HepG2 (cell line): ENCODE data around the gene NCOA6. TPM values are rescaled to one million over a fixed set of nuclear protein-coding genes. Genes with fewer than 3 reads are reported as not detected.

Source experiments
- ATAC-seq: fragments of 200-7000 bp; cut with Tn5 transposase; 3 replicates; pipeline ENCODE4 v1.9.1; 2020; ENCODE audit warnings: mild to moderate bottlenecking, moderate library complexity
- BruUV-seq: library from RNA; stranded (reverse); fragments of 400-500 nt; replicated peaks from 2 replicates; lab custom pipeline; 2021; lab: Mats Ljungman, UMichigan
- CTCF ChIA-PET: fragments of 300-600 bp; formaldehyde crosslinking; extraction: SDS; loops from one replicate; lab custom pipeline; 2021; ENCODE audit warnings: low total read pairs, inconsistent platforms, low intra/inter-chr PET ratio; lab: Yijun Ruan, JAX
- POLR2A ChIA-PET: fragments of 350-600 bp; sonication (Branson Sonifier 250); formaldehyde crosslinking; loops from one replicate; lab custom pipeline; 2020; ENCODE audit warnings: antibody characterized with exemption, inconsistent platforms; lab: Yijun Ruan, JAX
- DNase-seq: peaks from one replicate; pipeline ENCODE4 v3.0.0-alpha.2; 2015; ENCODE audit warnings: low spot score
- FAIRE-seq: peaks from 3 replicates; lab custom pipeline; 2011; peaks lifted over from hg19 to GRCh38; lab: Jason Lieb, UNC
- H2AFZ ChIP-seq: one replicate; pipeline ENCODE4 v1.6.1; 2011; ENCODE audit warnings: low read length, inconsistent platforms
- H3K27ac ChIP-seq: fragments of 300-600 bp; 3 replicates; pipeline ENCODE4 v1.8.0; 2011; ENCODE audit warnings: mixed run types, mild to moderate bottlenecking, mixed read lengths, low read length, inconsistent platforms; ENCODE audit not compliant: insufficient read depth; ENCODE audit errors: extremely low read length
- H3K27me3 ChIP-seq, 2 experiments: fragments of 200-600 bp in 1 of 2; 2 replicates in 1 of 2; 3 replicates in 1 of 2; pipeline versions ENCODE4 v1.6.0 to v1.8.0; 2011; ENCODE audit warnings: low read length in 2 of 2, mild to moderate bottlenecking in 2 of 2, moderate library complexity in 2 of 2, inconsistent platforms in 1 of 2; ENCODE audit not compliant: insufficient read depth in 2 of 2, control insufficient read depth in 1 of 2
- H3K36me3 ChIP-seq, 2 experiments: fragments of 200-600 bp in 1 of 2; replicated peaks in 1 of 2; 2 replicates in 1 of 2; 3 replicates in 1 of 2; pipeline versions ENCODE4 v1.5.1 to v1.8.0; 2011; ENCODE audit warnings: low read length in 2 of 2, inconsistent platforms in 1 of 2; ENCODE audit not compliant: insufficient read depth in 2 of 2, control insufficient read depth in 1 of 2
- H3K4me1 ChIP-seq: 2 replicates; pipeline ENCODE4 v1.5.1; 2012; ENCODE audit warnings: low read length, inconsistent platforms; ENCODE audit not compliant: insufficient read depth
- H3K4me2 ChIP-seq: 2 replicates; pipeline ENCODE4 v1.6.0; 2011; ENCODE audit warnings: low read depth, low read length, inconsistent platforms
- H3K4me3 ChIP-seq, 3 experiments: fragments of 200-600 bp in 1 of 3; sonication (generic), shearing (Covaris generic) in 1 of 3; replicated peaks in 1 of 3; 2 replicates each; pipeline ENCODE4 v1.5.1; 2011 to 2016; ENCODE audit warnings: low read length in 3 of 3, inconsistent platforms in 2 of 3, low read depth in 2 of 3, mild to moderate bottlenecking in 2 of 3, control low read depth in 1 of 3, mixed read lengths in 1 of 3; ENCODE audit not compliant: insufficient read depth in 1 of 3
- H3K79me2 ChIP-seq: one replicate; pipeline ENCODE4 v1.6.1; 2011; ENCODE audit warnings: low read length, inconsistent platforms; ENCODE audit not compliant: insufficient read depth
- H3K9ac ChIP-seq: 2 replicates; pipeline ENCODE4 v1.6.0; 2011; ENCODE audit warnings: mild to moderate bottlenecking, low read depth, low read length, inconsistent platforms; ENCODE audit not compliant: insufficient read depth
- H3K9me3 ChIP-seq: 2 replicates; pipeline ENCODE4 v1.5.1; 2012; ENCODE audit warnings: mild to moderate bottlenecking, low read length
- H4K20me1 ChIP-seq: 2 replicates; pipeline ENCODE4 v1.6.0; 2011; ENCODE audit warnings: inconsistent platforms, mild to moderate bottlenecking, low read length, moderate library complexity; ENCODE audit not compliant: insufficient read depth
- CBX2 ChIP-seq, 2 experiments: fragments of 200-600 bp in 1 of 2; sonication (generic); formaldehyde crosslinking in 1 of 2; IDR thresholded peaks; 2 replicates each; pipeline versions ENCODE4 v1.7.0 to v1.8.1; 2018 to 2022; ENCODE audit warnings: low read depth in 2 of 2, low read length in 1 of 2, mild to moderate bottlenecking in 1 of 2, missing genetic modification reagents in 1 of 2
- DMTF1 ChIP-seq: sonication (generic); formaldehyde crosslinking; IDR thresholded peaks from 2 replicates; pipeline ENCODE4 v1.4.0; 2020; ENCODE audit warnings: mild to moderate bottlenecking, missing genetic modification reagents
- HDAC1 ChIP-seq: sonication (generic); formaldehyde crosslinking; IDR thresholded peaks from 2 replicates; pipeline ENCODE4 v1.5.1; 2020; ENCODE audit warnings: mild to moderate bottlenecking, missing genetic modification reagents
- HNF1B ChIP-seq: sonication (generic); formaldehyde crosslinking; IDR thresholded peaks from 2 replicates; pipeline ENCODE4 v1.5.1; 2020; ENCODE audit warnings: mild to moderate bottlenecking, moderate library complexity, missing genetic modification reagents
- JUN ChIP-seq: sonication (generic); formaldehyde crosslinking; IDR thresholded peaks from 2 replicates; pipeline ENCODE4 v1.4.0; 2020; ENCODE audit warnings: mild to moderate bottlenecking, missing genetic modification reagents
- MXD1 ChIP-seq: sonication (generic); formaldehyde crosslinking; IDR thresholded peaks from 2 replicates; pipeline ENCODE4 v1.4.0; 2020; ENCODE audit warnings: mild to moderate bottlenecking, missing genetic modification reagents
- MXI1 ChIP-seq: IDR thresholded peaks from 3 replicates; pipeline ENCODE4 v1.6.1; 2012; ENCODE audit warnings: low read depth, low read length, inconsistent platforms, borderline replicate concordance
- PBX3 ChIP-seq: sonication (generic); formaldehyde crosslinking; IDR thresholded peaks from 2 replicates; pipeline ENCODE4 v1.8.1; 2023; ENCODE audit warnings: missing genetic modification reagents, inconsistent platforms, borderline replicate concordance
- SMARCC2 ChIP-seq: fragments of 450-650 bp; IDR thresholded peaks from 2 replicates; pipeline ENCODE4 v1.6.1; 2017; ENCODE audit warnings: antibody characterized with exemption, mild to moderate bottlenecking
- ZNF432 ChIP-seq: sonication (generic); formaldehyde crosslinking; IDR thresholded peaks from 2 replicates; pipeline ENCODE4 v1.5.0; 2020; ENCODE audit warnings: missing genetic modification reagents, mild to moderate bottlenecking, borderline replicate concordance
- ZNF644 ChIP-seq: IDR thresholded peaks from 2 replicates; pipeline ENCODE4 v1.6.1; 2016; ENCODE audit warnings: low read depth
- ZNF850 ChIP-seq: sonication (generic); formaldehyde crosslinking; conservative IDR thresholded peaks from 2 replicates; pipeline ENCODE4 v1.9.0; 2021; ENCODE audit warnings: mild to moderate bottlenecking, missing genetic modification reagents
- ZSCAN5A ChIP-seq: sonication (generic); formaldehyde crosslinking; IDR thresholded peaks from 2 replicates; pipeline ENCODE4 v1.8.0; 2022; ENCODE audit warnings: mild to moderate bottlenecking, missing genetic modification reagents, borderline replicate concordance
- WGBS: methylation state at CpG from one replicate; pipeline ENCODE4 v1.1.6; 2017; ENCODE audit warnings: low lambda C conversion rate; 5-methylcytosine and 5-hydroxymethylcytosine counted together
- in situ Hi-C: cut with HindIII; loops from 2 replicates; pipeline ENCODE4 v1.10.0; 2017; ENCODE audit warnings: low pct_unique_long_range_greater_than_20kb; ENCODE audit not compliant: extremely low pct_ligation_motif_present
- intact Hi-C: fragments of 100-400 bp; cut with micrococcal nuclease; formaldehyde crosslinking; loops from one replicate; pipeline ENCODE4 v1.10.0; 2022; ENCODE audit not compliant: unreplicated experiment
- polyA plus RNA-seq, 8 experiments: library from polyadenylated mRNA; depleted of rRNA in 3 of 8; stranded (reverse) in 7 of 8; unstranded in 1 of 8; fragments of >200 nt; fragmentation: Illumina TruSeq in 4 of 8; extraction: Trizol in 4 of 8; gene quantifications; 2 replicates each; pipeline versions ENCODE4 v1.2.1 to v1.2.3, GENCODE V29; 2011 to 2016; ENCODE audit warnings: low read depth in 4 of 8, missing spikeins in 1 of 8, mixed read lengths in 1 of 8; ENCODE audit not compliant: insufficient read depth in 1 of 8
- total RNA-seq, 5 experiments: library from RNA; depleted of rRNA; stranded (reverse); fragments of >200 nt; fragmentation: Illumina TruSeq; extraction: Trizol; gene quantifications; 2 replicates each; pipeline ENCODE4 v1.2.3, GENCODE V29; 2016; ENCODE audit warnings: low read depth in 1 of 5

NCOA6 gene
- total and polyA plus RNA-seq, 2 of the 13 experiments (the other 11 are each of a cell fraction or from before 2014, with no cell fraction given) = 11.2 to 29.3 TPM

GRCh38 chr20:34706912-34707784, 118.3 kb downstream of the NCOA6 start:
- DNase-seq = peak; percentile 77
- TF ChIP-seq ZNF644 (CRISPR knock-in tag) (peak; percentile 80; the same call in 1 of the 2 replicates), CBX2 (IDR thresholded peaks at IDR 0.05; ENCODE audit: low read depth, low read length) (no peak), CBX2 (CRISPR knock-in tag; IDR thresholded peaks at IDR 0.05; ENCODE audit: low read depth) (no peak), ZNF432 (CRISPR knock-in tag) (no peak), ZNF850 (CRISPR knock-in tag) (no peak), MXI1 (peak; percentile 45; the same call in 1 of the 3 replicates), HNF1B (CRISPR knock-in tag) (peak; percentile 83; the same call in 1 of the 2 replicates), MXD1 (CRISPR knock-in tag) (no peak), JUN (peak; percentile 51; the same call in 1 of the 2 replicates), SMARCC2 (no peak), PBX3 (CRISPR knock-in tag) (no peak), HDAC1 (CRISPR knock-in tag) (no peak; the same call in 1 of the 2 replicates), DMTF1 (CRISPR knock-in tag) (0 out of 2 replicates have a peak, but pooled peaks have one; percentile 72), ZSCAN5A (CRISPR knock-in tag) (0 out of 2 replicates have a peak, but pooled peaks have one; percentile 9)

More at GRCh38 chr20:34706912-34707784, 118.3 kb downstream of the NCOA6 start:
- ChIA-PET CTCF (interaction anchor here (1.5 kb wide), 1 partner anchor 62 kb away, joined by 3 read pairs; no protein-coding TSS in a partner anchor), POLR2A (interaction anchor here (0.6 to 7.9 kb wide), 11 partner anchors 8 to 191 kb away, joined by 3 to 168 read pairs (median 4); partner anchors contain the start of genes DYNLRB1 and PIGU)
- peaks cover 72% of the 10 kb centered on the region for H3K4me1 ChIP-seq
- no peak overlapping the region for H2AFZ ChIP-seq
- no TSS peak for BruUV-seq
- no peaks in the 10 kb centered on the region; a peak in 1 of 5 replicates for H3K27me3 ChIP-seq
- H3K36me3 ChIP-seq = peaks cover 0 to 2% of the 10 kb centered on the region in 2 experiments; a peak in 3 of 5 replicates
- in situ Hi-C loops (loop anchor here (10.0 kb wide), 1 partner anchor 402 kb away; the partner anchor contains the start of gene AHCY), intact Hi-C loops (loop anchor here (5.0 to 10.0 kb wide), 3 partner anchors 58 to 170 kb away; no protein-coding TSS in a partner anchor)
- WGBS = 7% methylated on average over 3 of the region's 3 CpGs
- peak overlapping the region; percentile 97 for H3K4me2 ChIP-seq
- no peaks in the 10 kb centered on the region for H3K9me3 ChIP-seq
- peak overlapping the region; percentile 96 for H3K9ac ChIP-seq
- peak overlapping the region; percentile 6 to 98 (median 82); a peak in 5 of 6 replicates for H3K4me3 ChIP-seq
- no peaks in the 10 kb centered on the region for H4K20me1 ChIP-seq
- FAIRE-seq (peak; percentile 51), ATAC-seq (no peak)
- peak overlapping the region; percentile 92 for H3K27ac ChIP-seq
- H3K79me2 ChIP-seq = peaks cover 15% of the 10 kb centered on the region
